ENCODE results near the gene BMF.

- TF ChIP-seq, protein P1, sequence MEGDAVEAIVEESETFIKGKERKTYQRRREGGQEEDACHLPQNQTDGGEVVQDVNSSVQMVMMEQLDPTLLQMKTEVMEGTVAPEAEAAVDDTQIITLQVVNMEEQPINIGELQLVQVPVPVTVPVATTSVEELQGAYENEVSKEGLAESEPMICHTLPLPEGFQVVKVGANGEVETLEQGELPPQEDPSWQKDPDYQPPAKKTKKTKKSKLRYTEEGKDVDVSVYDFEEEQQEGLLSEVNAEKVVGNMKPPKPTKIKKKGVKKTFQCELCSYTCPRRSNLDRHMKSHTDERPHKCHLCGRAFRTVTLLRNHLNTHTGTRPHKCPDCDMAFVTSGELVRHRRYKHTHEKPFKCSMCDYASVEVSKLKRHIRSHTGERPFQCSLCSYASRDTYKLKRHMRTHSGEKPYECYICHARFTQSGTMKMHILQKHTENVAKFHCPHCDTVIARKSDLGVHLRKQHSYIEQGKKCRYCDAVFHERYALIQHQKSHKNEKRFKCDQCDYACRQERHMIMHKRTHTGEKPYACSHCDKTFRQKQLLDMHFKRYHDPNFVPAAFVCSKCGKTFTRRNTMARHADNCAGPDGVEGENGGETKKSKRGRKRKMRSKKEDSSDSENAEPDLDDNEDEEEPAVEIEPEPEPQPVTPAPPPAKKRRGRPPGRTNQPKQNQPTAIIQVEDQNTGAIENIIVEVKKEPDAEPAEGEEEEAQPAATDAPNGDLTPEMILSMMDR (IDR thresholded peaks at IDR 0.05; ENCODE audit: poor library complexity, severe bottlenecking) = no peak
- TF ChIP-seq RAD21 (conservative IDR thresholded peaks at IDR 0.05) = no peak
- TF ChIP-seq POLR2AphosphoS5 (IDR thresholded peaks at IDR 0.05) = no peak
- TF ChIP-seq EZH2 (IDR thresholded peaks at IDR 0.05; ENCODE audit: borderline replicate concordance, insufficient read depth, low read length, poor library complexity, severe bottlenecking) = no peak
- TF ChIP-seq MXI1 (conservative IDR thresholded peaks at IDR 0.05; ENCODE audit: poor library complexity, severe bottlenecking) = no peak
These were observed 68.4 kb downstream of the BMF start for GRCh38 chr15:40040293-40040635.
